OCI-LY3 (cell line): Measurements from ENCODE around the gene OPRL1.

ENCODE experiments used
- H2AFZ ChIP-seq: fragments of 200-600, 300-600 bp; shearing (Covaris generic); 2 replicates; pipeline ENCODE4 v1.6.0; 2014; ENCODE audit warnings: antibody characterized with exemption, low read depth, low read length
- H3K27ac ChIP-seq: fragments of 200-600, 300-600 bp; sonication (generic); 2 replicates; pipeline ENCODE4 v1.5.1; 2014; ENCODE audit warnings: mild to moderate bottlenecking, low read length, moderate library complexity, mixed read lengths
- H3K27me3 ChIP-seq: fragments of 200-600, 300-600 bp; sonication (generic); 2 replicates; pipeline ENCODE4 v1.6.1; 2014; ENCODE audit warnings: low read depth, low read length, mixed read lengths
- H3K36me3 ChIP-seq: fragments of 200-600, 300-600 bp; sonication (generic); replicated peaks from 2 replicates; pipeline ENCODE3; 2014; ENCODE audit warnings: low read depth, low read length, mixed read lengths
- H3K4me1 ChIP-seq: fragments of 300-600, 200-600 bp; sonication (generic); 2 replicates; pipeline ENCODE4 v1.6.1; 2014; ENCODE audit warnings: low read length, mixed read lengths
- H3K4me2 ChIP-seq: fragments of 200-600, 300-600 bp; sonication (generic); 2 replicates; pipeline ENCODE4 v1.6.1; 2014; ENCODE audit warnings: low read length, mixed read lengths
- H3K4me3 ChIP-seq: fragments of 300-600, 200-600 bp; sonication (generic); 2 replicates; pipeline ENCODE4 v1.5.1; 2014; ENCODE audit warnings: antibody characterized with exemption, mild to moderate bottlenecking, low read length, moderate library complexity
- H3K79me2 ChIP-seq: fragments of 300-600, 200-600 bp; shearing (Covaris generic); 2 replicates; pipeline ENCODE4 v1.6.1; 2014; ENCODE audit warnings: mild to moderate bottlenecking, low read length, mixed read lengths
- H3K9ac ChIP-seq: fragments of 300-600, 200-600 bp; shearing (Covaris generic); 2 replicates; pipeline ENCODE4 v1.6.0; 2014; ENCODE audit warnings: mild to moderate bottlenecking, low read length, moderate library complexity
- H3K9me3 ChIP-seq: fragments of 200-600, 300-600 bp; shearing (Covaris generic); 2 replicates; pipeline ENCODE4 v1.6.1; 2014; ENCODE audit warnings: low read length, mixed read lengths; ENCODE audit not compliant: insufficient read depth
- H4K20me1 ChIP-seq: fragments of 200-600, 300-600 bp; sonication (generic); 2 replicates; pipeline ENCODE4 v1.6.1; 2016; ENCODE audit warnings: low read length, mixed read lengths; ENCODE audit not compliant: insufficient read depth
- EZH2phosphoT487 ChIP-seq: fragments of 200-600 bp; shearing (Covaris generic); IDR thresholded peaks from 2 replicates; pipeline ENCODE4 v1.6.1; 2018; ENCODE audit warnings: antibody characterized with exemption, mixed run types, low read depth
- TF ChIP-seq, protein P1 (sequence below): fragments of 200-600, 300-600 bp; sonication (generic); IDR thresholded peaks from 2 replicates; pipeline ENCODE4 v1.5.1; 2014; ENCODE audit warnings: antibody characterized with exemption, low read length, low read depth

OPRL1 gene

DNA sequence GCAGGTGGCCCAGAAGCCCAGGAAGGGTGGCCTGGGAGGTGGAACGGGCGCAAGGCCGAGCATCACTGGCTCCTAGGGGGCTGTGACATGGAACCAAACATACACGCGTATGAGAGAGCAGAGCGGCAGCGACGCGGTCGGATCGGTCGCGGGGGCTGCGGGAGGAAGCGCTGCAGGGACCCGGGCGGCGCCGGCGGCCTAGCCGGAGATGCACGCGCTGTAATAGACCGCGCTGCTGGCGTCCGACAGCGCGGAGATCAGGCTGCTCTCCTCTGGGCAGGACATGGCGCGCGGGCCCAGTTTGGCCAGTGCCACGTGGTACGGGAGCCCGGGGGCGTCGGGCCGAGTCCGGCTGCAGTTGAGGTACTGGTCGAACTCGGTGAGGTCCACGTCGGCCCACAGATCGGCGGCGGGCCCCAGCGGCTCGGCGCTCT lies 31.9 kb upstream of the OPRL1 start:
- no peak overlapping the region for H3K9ac ChIP-seq
- no peaks in the 10 kb centered on the region for H4K20me1 ChIP-seq
- H3K27me3 ChIP-seq = peaks cover 7% of the 10 kb centered on the region
- H2AFZ ChIP-seq = no peak overlapping the region
- TF ChIP-seq EZH2phosphoT487 = no peak
- TF ChIP-seq, protein P1, sequence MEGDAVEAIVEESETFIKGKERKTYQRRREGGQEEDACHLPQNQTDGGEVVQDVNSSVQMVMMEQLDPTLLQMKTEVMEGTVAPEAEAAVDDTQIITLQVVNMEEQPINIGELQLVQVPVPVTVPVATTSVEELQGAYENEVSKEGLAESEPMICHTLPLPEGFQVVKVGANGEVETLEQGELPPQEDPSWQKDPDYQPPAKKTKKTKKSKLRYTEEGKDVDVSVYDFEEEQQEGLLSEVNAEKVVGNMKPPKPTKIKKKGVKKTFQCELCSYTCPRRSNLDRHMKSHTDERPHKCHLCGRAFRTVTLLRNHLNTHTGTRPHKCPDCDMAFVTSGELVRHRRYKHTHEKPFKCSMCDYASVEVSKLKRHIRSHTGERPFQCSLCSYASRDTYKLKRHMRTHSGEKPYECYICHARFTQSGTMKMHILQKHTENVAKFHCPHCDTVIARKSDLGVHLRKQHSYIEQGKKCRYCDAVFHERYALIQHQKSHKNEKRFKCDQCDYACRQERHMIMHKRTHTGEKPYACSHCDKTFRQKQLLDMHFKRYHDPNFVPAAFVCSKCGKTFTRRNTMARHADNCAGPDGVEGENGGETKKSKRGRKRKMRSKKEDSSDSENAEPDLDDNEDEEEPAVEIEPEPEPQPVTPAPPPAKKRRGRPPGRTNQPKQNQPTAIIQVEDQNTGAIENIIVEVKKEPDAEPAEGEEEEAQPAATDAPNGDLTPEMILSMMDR = no peak
- H3K79me2 ChIP-seq = no peaks in the 10 kb centered on the region
- H3K36me3 ChIP-seq = no peaks in the 10 kb centered on the region
- no peak overlapping the region for H3K4me2 ChIP-seq
- H3K9me3 ChIP-seq = no peaks in the 10 kb centered on the region
- no peak overlapping the region for H3K4me3 ChIP-seq
- H3K4me1 ChIP-seq = no peaks in the 10 kb centered on the region
- H3K27ac ChIP-seq = no peak overlapping the region

DNA sequence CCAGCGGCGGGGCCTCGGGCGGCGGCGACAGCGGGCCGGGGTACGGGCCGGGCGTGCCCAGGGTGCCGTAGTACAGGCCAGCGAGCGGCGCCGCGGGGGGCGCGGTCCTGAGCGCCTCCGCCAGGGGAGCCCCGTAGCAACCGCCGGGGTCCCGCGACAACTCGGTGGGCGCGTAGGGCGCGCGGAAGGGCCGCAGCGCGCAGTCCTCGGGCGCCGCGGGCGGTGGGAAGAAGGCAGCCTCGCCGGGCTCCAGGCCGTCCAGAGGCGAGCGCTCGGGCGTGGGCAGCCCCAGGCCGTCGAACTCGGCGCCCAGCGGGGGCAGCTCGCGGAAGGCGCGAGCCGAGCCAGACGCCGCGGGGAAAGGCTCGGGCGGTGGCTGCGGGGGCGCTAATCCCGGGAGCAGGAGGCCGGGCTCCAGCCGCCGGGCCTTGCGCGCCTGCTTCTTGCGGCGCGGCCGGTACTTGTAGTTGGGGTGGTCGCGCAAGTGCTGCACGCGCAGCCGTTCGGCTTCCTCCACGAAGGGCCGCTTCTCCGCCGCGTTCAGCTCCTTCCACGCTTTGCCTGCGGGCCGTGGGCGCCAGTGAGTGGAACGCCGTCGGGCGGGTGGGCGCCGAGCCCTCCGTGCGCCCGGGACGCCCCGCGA lies 31.4 kb upstream of the OPRL1 start:
- Histone ChIP-seq H3K4me2 (no peak overlapping the region), H3K4me3 (no peak overlapping the region), H3K4me1 (no peaks in the 10 kb centered on the region), H3K27me3 (peaks cover 7% of the 10 kb centered on the region), H4K20me1 (no peaks in the 10 kb centered on the region), H3K36me3 (no peaks in the 10 kb centered on the region), H2AFZ (no peak overlapping the region), H3K27ac (no peak overlapping the region), H3K79me2 (no peaks in the 10 kb centered on the region), H3K9ac (no peak overlapping the region), H3K9me3 (no peaks in the 10 kb centered on the region)
- TF ChIP-seq EZH2phosphoT487 = no peak
- TF ChIP-seq, protein P1 = no peak

DNA sequence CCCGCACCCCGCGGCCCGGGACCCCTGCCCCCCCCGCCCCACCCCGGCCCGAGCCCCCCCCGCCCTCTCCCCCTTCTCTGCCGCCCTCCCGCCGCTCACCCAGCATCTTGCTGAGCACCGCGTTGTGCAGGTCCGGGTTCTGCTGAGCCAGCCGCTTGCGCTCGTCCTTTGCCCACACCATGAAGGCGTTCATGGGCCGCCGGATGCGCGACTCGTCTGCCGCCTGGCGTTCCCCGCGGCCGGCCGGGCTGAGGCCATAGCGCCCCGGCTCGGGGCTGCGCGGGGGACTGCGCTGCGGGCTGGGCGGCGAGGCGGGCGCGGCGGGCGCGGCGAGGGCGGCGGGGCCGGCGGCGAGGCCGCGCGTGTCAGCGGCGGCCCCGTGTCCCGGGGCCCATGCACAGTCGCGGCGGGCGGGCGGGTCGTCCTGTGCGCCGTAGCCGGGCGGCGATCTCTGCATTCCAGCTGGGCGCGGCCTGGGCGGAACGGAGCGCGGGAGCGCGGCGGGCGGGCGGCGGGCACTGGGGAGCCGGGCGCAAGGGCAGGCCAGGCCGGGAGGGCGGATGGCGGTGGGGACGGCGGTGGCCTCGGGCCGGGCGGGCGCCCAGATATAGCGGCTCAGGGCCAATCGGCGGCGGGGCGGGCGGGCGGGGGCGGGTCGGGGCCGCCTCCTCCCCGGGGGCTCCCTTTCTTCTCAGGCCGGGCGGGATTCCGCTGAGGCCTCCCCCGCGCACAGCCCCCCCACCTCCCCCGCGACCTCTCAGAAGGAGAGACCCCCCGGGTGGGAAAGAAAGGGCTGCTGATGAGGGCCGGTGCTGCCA lies 30.6 kb upstream of the OPRL1 start, which contains the start of gene SOX18:
TSS of gene SOX18 (minus strand) at position 580 of the 818 bp plus-strand sequence. CDS start at position 457, 123 bp downstream.
- H3K27me3 ChIP-seq = peaks cover 10% of the 10 kb centered on the region
- no peak for TF ChIP-seq EZH2phosphoT487
- TF ChIP-seq, protein P1 = no peak
- no peak within 1 kb of the TSS for H3K4me2 ChIP-seq
- peaks cover 2% of the 10 kb centered on the region; the same call in 1 of the 2 replicates for H3K4me1 ChIP-seq
- no peak within 1 kb of the TSS for H3K4me3 ChIP-seq
- no peaks in the 10 kb centered on the region for H3K36me3 ChIP-seq
- H2AFZ ChIP-seq = no peak within 1 kb of the TSS
- no peak within 1 kb of the TSS for H3K27ac ChIP-seq
- no peak within 1 kb of the TSS for H3K9ac ChIP-seq
- no peaks in the 10 kb centered on the region for H4K20me1 ChIP-seq
- no peaks in the 10 kb centered on the region for H3K9me3 ChIP-seq
- no peaks in the 10 kb centered on the region for H3K79me2 ChIP-seq

DNA sequence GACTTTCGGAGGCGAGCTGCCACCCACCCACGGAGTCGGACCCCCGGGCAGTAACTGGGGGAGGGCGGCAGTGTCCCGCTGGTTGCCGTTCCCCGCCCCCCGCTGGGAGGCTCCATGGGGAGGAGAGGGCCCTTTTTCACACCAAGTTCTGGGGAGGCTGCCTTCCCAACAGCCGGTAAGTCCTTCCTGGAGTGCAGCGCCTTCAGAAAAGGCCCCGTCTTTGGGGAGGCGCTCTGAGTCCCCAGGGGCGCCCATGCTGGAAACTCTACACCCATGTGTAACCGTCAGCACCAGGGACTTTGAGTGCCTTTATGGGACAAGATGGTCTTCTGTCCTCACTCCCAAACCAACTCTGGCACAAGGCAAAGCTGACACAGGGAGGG lies 30.0 kb upstream of the OPRL1 start:
- Histone ChIP-seq H4K20me1 (no peaks in the 10 kb centered on the region), H3K27ac (no peak overlapping the region), H3K4me1 (peaks cover 6% of the 10 kb centered on the region; the same call in 1 of the 2 replicates), H3K4me3 (no peak overlapping the region), H3K36me3 (no peaks in the 10 kb centered on the region), H2AFZ (no peak overlapping the region), H3K9me3 (no peaks in the 10 kb centered on the region), H3K4me2 (no peak overlapping the region), H3K27me3 (peaks cover 12% of the 10 kb centered on the region), H3K9ac (no peak overlapping the region), H3K79me2 (no peaks in the 10 kb centered on the region)
- no peak for TF ChIP-seq EZH2phosphoT487
- TF ChIP-seq, protein P1 = no peak
